ENCODE results near the gene MGRN1. TPM values are rescaled to one million over a fixed set of nuclear protein-coding genes. Genes with fewer than 3 reads are reported as not detected.

MGRN1 gene
- total RNA-seq, 1 experiment from 2014 or later: 28.2 TPM

- no peak for DNase-seq (ENCODE audit: low spot score)
Measured at GRCh38 chr16:4686497-4687210, 62.0 kb downstream of the MGRN1 start.

- no peak for DNase-seq (ENCODE audit: low spot score)
Measured at GRCh38 chr16:4687416-4687815, 62.8 kb downstream of the MGRN1 start.

GRCh38 chr16:4687946-4688673, 63.5 kb downstream of the MGRN1 start:
- no peak for DNase-seq (ENCODE audit: low spot score)

- DNase-seq (ENCODE audit: low spot score): no peak
Measured at GRCh38 chr16:4688674-4689045, 64.0 kb downstream of the MGRN1 start.

DNA sequence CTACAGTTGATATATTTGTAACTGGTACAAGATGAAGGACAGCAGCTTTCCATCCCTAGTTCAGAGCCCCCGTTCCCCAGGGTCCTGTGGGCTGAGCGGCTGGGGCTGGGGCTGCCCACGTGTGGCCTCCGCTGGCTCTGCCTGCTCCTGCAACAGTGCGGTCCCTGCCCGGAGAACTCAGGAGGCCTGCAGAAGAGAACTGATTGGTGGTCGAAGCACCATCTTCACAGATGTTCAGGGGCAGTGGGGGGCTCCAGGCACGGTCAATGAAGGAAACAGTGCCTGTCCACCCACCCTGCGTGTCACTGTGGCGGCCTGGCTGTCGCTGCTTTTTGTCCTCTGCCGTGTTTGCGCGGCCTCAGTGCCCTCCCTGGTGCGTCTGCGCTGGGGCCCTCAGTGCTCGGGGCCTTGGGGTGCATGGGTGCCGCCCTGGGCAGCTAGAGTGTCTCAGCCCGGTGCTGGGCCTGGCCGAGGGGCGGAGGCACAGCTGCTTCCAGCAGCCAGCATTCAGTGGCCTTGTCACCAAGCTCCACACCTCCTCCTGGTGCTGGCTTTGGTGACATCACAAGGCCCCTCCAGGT, 64.6 kb downstream of the MGRN1 start:
- no peak for DNase-seq (ENCODE audit: low spot score)

GRCh38 chr16:4689864-4690704, 65.5 kb downstream of the MGRN1 start:
- no peak for DNase-seq (ENCODE audit: low spot score)

GRCh38 chr16:4690946-4691665, 66.5 kb downstream of the MGRN1 start:
- no peak for DNase-seq (ENCODE audit: low spot score)

DNA sequence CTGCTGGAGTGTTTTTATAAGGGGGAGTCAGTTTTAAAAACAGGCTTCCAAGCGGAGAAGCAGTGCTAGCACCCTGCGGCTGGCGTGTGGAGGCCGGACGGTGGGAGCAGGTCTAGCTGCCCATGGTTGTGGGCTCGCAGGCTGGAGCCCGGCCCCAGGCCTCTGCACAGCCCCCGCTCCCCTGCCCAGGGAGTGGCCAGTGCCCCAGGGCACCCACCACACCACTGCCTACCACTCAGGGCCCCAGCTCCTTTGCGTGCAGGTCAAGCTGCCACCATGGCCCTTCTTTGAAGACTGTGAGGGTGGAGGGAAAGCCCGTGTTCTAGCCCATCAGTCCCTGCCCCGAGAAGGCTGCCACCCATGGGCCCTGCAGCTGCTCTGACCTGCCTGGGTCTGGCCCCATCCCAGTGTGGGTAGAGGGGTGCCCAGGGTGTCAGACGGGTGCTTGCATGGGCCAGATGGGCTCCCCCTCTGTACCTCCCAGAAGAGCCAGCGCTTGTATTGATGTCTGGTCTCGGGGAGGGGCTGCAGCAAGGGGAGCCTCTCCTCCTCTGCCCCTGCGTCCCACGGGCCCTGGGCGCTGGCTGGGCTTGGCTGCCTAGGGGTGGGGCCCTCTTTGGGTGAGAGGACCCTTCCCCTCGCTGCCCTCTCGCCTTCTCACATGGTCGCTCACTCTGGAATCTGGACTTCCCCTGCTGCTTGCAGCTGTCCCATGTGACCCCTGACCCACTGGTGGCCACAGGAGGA, 67.2 kb downstream of the MGRN1 start:
- no peak for DNase-seq (ENCODE audit: low spot score)

DNA sequence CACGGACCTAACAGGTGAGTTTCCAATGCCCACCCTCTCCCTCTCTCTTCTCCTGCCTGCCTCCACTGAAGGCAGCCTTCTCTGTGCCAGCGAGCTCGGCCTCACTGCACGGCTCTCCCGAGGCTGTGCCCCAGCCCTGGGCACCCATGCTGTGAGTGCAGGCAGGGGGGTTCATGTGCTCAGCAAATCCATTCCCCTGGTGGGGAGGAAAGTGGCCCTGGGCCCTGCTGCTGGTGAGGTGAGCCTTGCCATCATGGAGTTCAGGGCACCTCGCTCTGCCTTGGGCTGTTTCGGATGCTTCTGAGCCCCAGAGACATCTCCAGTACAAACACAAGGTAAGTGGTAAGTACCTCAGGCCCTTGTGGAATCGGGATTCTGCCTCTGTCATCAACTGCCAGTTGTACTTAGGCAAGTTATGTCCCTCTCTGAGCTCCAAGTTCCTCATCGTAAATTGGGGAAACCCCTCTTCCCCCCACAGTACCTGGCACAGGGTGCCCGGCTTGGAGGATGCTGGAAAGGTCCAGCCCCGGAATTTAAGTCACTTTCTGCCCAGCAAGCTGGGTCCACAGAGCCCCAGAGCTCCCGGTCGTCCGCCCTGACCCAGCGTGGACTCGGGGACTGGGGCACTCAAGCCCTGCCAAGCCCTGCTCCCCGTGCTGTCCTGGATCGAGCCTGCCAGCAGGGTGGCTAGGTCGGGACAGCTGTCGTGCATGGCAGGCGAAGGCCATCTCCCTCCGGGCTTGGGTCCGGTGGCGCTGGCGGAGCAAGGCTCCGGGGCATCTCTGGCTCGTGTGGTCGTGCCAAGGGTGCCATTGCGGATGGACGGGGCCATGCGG, 68.1 kb downstream of the MGRN1 start:
- no peak for DNase-seq (ENCODE audit: low spot score)

DNA sequence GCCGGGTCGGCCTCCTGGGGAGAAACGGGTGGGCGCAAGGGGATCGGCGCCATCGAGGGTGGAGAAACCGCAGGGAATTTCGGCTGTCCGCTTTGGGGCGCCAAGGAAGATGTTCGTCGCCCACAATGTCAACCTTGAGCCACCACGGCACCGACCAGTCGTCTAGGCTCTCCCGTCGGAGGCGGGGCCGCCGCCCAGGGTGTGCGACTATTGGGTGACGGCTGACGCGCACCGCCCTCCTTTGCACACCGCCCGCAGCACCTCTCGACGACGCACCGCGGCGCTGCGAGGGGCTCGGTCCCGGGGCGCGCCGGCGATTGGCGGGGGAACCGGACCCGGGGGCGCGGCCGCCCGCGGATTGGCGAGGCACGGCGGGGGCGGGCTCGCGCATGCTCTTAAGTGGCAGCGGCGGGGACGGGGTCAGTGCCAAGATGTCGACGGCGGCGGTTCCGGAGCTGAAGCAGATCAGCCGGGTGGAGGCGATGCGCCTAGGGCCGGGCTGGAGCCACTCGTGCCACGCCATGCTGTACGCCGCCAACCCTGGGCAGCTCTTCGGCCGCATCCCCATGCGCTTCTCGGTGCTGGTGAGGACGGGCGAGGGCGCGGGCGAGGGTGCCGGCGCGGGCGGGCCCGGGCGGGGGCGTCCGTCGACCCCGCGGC, 68.8 kb downstream of the MGRN1 start, which contains the start of gene NUDT16L1:
TSS of gene NUDT16L1 (plus strand) at position 267 of the 660 bp plus-strand sequence. CDS start at position 432, 165 bp downstream.
- peak; percentile 88 for DNase-seq (ENCODE audit: low spot score)

DNA sequence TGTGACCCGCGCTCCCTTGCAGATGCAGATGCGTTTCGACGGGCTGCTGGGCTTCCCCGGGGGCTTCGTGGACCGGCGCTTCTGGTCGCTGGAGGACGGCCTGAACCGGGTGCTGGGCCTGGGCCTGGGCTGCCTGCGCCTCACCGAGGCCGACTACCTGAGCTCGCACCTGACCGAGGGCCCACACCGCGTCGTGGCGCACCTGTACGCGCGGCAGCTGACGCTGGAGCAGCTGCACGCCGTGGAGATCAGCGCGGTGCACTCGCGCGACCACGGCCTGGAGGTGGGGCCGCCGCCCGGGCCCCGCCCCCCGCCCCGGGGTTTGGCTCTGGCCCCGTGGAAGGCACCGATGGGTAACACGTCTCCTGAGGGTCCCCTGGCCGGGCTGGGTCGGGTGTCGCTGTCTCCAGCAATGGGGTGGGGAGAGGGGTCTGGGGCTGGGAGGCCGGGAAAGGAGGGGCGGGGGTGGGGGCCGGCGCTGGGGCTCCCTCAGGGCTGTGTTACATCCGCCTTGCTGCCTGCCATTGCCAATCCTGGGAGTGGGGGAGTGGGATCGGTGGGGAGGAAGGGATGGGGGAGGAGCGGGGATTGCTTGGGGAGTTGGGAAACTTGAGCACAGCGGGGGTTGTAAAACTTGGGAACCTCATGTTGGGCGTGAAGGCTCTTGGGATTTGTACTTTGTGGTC, 69.5 kb downstream of the MGRN1 start:
- DNase-seq (ENCODE audit: low spot score): peak; percentile 20

- DNase-seq (ENCODE audit: low spot score): no peak
Measured at GRCh38 chr16:4694642-4695451, 70.2 kb downstream of the MGRN1 start.

DNA sequence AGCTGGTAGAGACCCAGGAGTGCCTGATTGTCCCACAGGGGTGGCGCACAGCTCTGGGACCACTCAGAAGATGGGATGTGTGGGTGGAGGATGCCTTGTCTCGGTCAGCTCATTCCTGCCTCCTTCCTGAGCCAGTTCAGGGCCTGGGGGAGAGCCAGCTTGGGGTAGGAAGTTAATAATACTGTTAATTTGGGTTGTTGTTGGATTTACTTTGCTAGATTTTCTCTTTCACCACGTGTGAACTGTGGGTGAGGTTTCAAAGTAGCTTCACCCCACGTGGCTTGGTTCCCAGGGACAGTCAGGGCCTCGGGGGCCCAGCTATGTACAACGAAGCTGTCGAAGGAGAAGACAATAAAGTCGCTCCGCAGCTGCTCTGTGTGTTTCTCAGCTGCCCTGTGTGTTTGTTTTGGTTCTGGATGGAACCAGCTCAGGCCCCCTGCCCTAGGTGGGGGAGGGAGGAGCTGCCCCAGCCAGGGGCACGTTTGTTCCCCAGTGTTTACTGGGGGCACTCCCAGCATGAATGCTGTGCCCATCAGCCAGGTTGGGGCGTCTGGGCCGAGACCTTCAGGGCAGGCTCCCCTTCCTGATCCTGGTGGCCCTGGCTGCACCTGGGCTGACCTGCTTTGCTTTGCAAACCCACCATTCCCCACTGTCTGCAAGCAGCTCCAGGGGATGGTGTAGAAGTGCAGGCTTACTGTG, 71.0 kb downstream of the MGRN1 start:
- DNase-seq (ENCODE audit: low spot score): no peak

GRCh38 chr16:4696172-4696904, 71.7 kb downstream of the MGRN1 start:
- DNase-seq (ENCODE audit: low spot score): no peak

DNA sequence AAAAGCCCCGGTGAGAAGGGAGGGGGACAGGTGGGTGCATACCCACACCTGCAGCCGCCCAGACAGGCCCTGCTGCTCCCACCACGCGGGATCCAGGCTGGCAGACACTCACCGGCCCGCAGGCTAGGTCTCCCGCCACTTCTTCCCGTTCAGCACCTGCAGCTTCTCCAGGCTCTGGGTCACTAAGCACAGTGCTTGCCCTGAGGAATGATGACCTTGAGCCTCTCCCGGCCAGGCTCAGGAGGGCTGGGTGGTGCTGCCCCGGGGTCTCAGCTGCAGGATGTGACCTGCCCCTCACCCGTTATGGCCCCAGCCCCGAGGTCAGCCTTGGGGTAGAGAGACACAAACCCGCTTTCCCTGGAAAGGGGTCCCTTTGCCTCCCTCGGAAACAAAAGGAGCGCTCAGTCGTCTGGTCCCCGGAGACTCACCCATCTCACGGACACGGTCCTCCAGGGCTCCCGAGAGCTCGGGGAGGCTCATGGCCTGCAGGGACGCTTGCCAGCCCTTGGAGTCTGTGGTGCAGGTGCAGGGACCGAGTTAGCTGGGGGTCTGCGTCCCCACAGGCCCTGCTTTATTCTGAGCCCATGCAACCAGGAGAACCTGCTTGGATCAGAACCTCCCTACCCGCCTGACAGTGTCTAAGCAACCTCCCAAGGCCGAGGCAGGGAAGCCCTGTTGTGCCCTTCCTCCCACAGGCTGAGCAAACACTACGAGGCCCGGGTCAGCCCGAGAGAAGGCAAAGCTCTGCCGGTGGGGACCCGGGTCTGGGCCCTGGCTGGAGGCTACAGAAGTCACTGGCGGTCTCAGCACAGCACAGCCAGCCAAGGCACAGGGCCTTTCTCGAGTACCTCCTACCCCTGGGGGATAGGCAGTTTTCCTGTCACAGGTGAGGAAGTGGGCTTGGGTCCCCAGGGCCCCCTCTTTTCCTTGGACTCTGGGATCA, 72.5 kb downstream of the MGRN1 start:
- DNase-seq (ENCODE audit: low spot score): no peak

All from A172 (cell line).